Mesenchymal stem cell (in vitro differentiated cells and primary cell): ENCODE measurements around the gene AQP4.
A peak's percentile ranks its signal among the peaks of the same experiment; 100 is the strongest.

ENCODE experiments used
- DNase-seq: peaks from one replicate; pipeline ENCODE4 v3.0.0-alpha.2; 2013
- H2AFZ ChIP-seq: one replicate; pipeline ENCODE4 v1.6.1; 2013; ENCODE audit warnings: low read depth, mild to moderate bottlenecking, control low read depth, inconsistent platforms, low read length, moderate library complexity
- H2AK5ac ChIP-seq: 2 replicates; pipeline ENCODE4 v1.6.1; 2013; ENCODE audit warnings: low read length, moderate library complexity, mild to moderate bottlenecking, inconsistent platforms; ENCODE audit not compliant: severe bottlenecking
- H2BK120ac ChIP-seq: one replicate; pipeline ENCODE4 v1.6.1; 2013; ENCODE audit warnings: low read depth, mild to moderate bottlenecking, inconsistent platforms, low read length, moderate library complexity
- H2BK12ac ChIP-seq, 2 experiments: one replicate each; pipeline ENCODE4 v1.6.1; 2013; ENCODE audit warnings: inconsistent platforms in 2 of 2, low read length in 2 of 2, mild to moderate bottlenecking in 2 of 2, moderate library complexity in 2 of 2, control low read depth in 1 of 2
- H2BK15ac ChIP-seq: one replicate; pipeline ENCODE4 v1.6.1; 2013; ENCODE audit warnings: mild to moderate bottlenecking, low read depth, inconsistent platforms; ENCODE audit not compliant: poor library complexity, severe bottlenecking
- H2BK5ac ChIP-seq: 2 replicates; pipeline ENCODE4 v1.6.1; 2013; ENCODE audit warnings: low read depth, mild to moderate bottlenecking, low read length, control low read depth, inconsistent platforms; ENCODE audit not compliant: poor library complexity, severe bottlenecking
- H3K14ac ChIP-seq, 2 experiments: one replicate each; pipeline ENCODE4 v1.6.1; 2013; ENCODE audit warnings: inconsistent platforms in 2 of 2, low read length in 2 of 2, control low read depth in 1 of 2, mild to moderate bottlenecking in 1 of 2, moderate library complexity in 1 of 2
- H3K18ac ChIP-seq, 2 experiments: one replicate each; pipeline ENCODE4 v1.6.1; 2013; ENCODE audit warnings: inconsistent platforms in 2 of 2, low read length in 2 of 2, control low read depth in 1 of 2, low read depth in 1 of 2, mild to moderate bottlenecking in 1 of 2
- H3K23ac ChIP-seq, 2 experiments: one replicate each; pipeline ENCODE4 v1.6.1; 2013; ENCODE audit warnings: inconsistent platforms in 2 of 2, low read length in 2 of 2, mild to moderate bottlenecking in 2 of 2, moderate library complexity in 2 of 2, control low read depth in 1 of 2
- H3K27ac ChIP-seq: 2 replicates; pipeline ENCODE4 v1.5.1; 2013; ENCODE audit warnings: mild to moderate bottlenecking, moderate library complexity, low read length, control low read depth, inconsistent platforms; ENCODE audit not compliant: poor library complexity, severe bottlenecking
- H3K27me3 ChIP-seq, 2 experiments: 2 replicates each; pipeline versions ENCODE4 v1.6.1 to v1.7.0; 2013; ENCODE audit warnings: low read length in 2 of 2, mild to moderate bottlenecking in 2 of 2, moderate library complexity in 2 of 2, control low read depth in 1 of 2, inconsistent platforms in 1 of 2; ENCODE audit not compliant: control insufficient read depth in 1 of 2, insufficient read depth in 1 of 2
- H3K36me3 ChIP-seq, 2 experiments: 2 replicates each; pipeline versions ENCODE4 v1.6.1 to v1.7.0; 2013; ENCODE audit warnings: low read length in 2 of 2, control low read depth in 1 of 2, inconsistent platforms in 1 of 2, low read depth in 1 of 2, mild to moderate bottlenecking in 1 of 2; ENCODE audit not compliant: insufficient read depth in 2 of 2, control insufficient read depth in 1 of 2
- H3K4ac ChIP-seq, 2 experiments: one replicate each; pipeline ENCODE4 v1.6.1; 2013; ENCODE audit warnings: inconsistent platforms in 2 of 2, low read length in 2 of 2, mild to moderate bottlenecking in 2 of 2, moderate library complexity in 2 of 2, control low read depth in 1 of 2, low read depth in 1 of 2
- H3K4me1 ChIP-seq: 2 replicates; pipeline ENCODE4 v1.6.1; 2013; ENCODE audit warnings: low read depth, low read length, control low read depth; ENCODE audit not compliant: control insufficient read depth, insufficient read depth
- H3K4me2 ChIP-seq: 2 replicates; pipeline ENCODE4 v1.6.1; 2013; ENCODE audit warnings: low read length, mild to moderate bottlenecking, inconsistent platforms; ENCODE audit not compliant: poor library complexity, severe bottlenecking
- H3K4me3 ChIP-seq, 2 experiments: 2 replicates each; pipeline versions ENCODE4 v1.5.1 to v1.7.0; 2013; ENCODE audit warnings: low read length in 2 of 2, mild to moderate bottlenecking in 2 of 2, control low read depth in 1 of 2, low read depth in 1 of 2; ENCODE audit not compliant: insufficient read depth in 1 of 2
- H3K79me1 ChIP-seq: replicated peaks from 2 replicates; pipeline ENCODE4 v1.6.1; 2013; ENCODE audit warnings: mild to moderate bottlenecking, control low read depth, low read length, inconsistent platforms; ENCODE audit not compliant: poor library complexity, severe bottlenecking
- H3K9ac ChIP-seq: 2 replicates; pipeline ENCODE4 v1.7.0; 2013; ENCODE audit warnings: mild to moderate bottlenecking, low read length, moderate library complexity
- H3K9me3 ChIP-seq: 2 replicates; pipeline ENCODE4 v1.7.0; 2013; ENCODE audit warnings: mild to moderate bottlenecking, low read length; ENCODE audit not compliant: control insufficient read depth
- H4K8ac ChIP-seq: one replicate; pipeline ENCODE4 v1.6.1; 2013; ENCODE audit warnings: inconsistent platforms, mild to moderate bottlenecking, low read length, moderate library complexity
- H4K91ac ChIP-seq: one replicate; pipeline ENCODE4 v1.6.1; 2013; ENCODE audit warnings: mild to moderate bottlenecking, low read length, inconsistent platforms
- WGBS: methylation state at CpG from one replicate; pipeline ENCODE4 v1.1.7; 2013; ENCODE audit warnings: mixed read lengths; 5-methylcytosine and 5-hydroxymethylcytosine counted together

The AQP4 gene

DNA sequence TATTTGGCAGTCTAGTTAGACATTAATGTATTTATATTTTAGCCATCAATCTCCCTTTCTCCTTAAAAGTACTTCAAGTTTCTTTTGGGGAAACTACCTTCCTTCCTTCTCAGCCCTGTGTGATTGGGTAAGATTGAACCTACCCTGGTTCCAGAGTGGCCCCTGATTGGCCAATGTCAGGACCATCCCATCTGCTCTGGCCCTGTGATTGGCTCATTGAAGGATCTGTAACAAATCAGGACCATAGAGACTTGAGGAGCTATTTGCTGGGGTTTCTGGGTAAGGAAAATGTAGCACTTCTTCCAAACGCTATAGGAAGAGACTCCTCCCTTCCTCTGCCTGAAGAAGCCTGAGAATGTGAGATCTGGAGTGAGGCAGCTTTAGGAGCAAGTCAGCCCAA is 59.3 kb downstream of the AQP4 start:
- no peak overlapping the region for H4K8ac ChIP-seq
- H3K27me3 ChIP-seq, result no peaks in the 10 kb centered on the region
- H3K79me1 ChIP-seq, result no peaks in the 10 kb centered on the region
- H3K4ac ChIP-seq, result no peak overlapping the region
- H4K91ac ChIP-seq, result no peak overlapping the region
- no peak overlapping the region for H2AFZ ChIP-seq
- 85% methylated on average over 1 of the region's 1 CpG for WGBS
- no peak overlapping the region for H3K4me2 ChIP-seq
- DNase-seq, result no peak
- no peak overlapping the region for H3K23ac ChIP-seq
- H3K18ac ChIP-seq, result no peak overlapping the region
- no peak overlapping the region for H3K9ac ChIP-seq
- no peak overlapping the region for H3K27ac ChIP-seq
- no peak overlapping the region for H3K4me3 ChIP-seq
- no peak overlapping the region for H2AK5ac ChIP-seq
- H2BK12ac ChIP-seq, result no peak overlapping the region
- H3K4me1 ChIP-seq, result peaks cover 3% of the 10 kb centered on the region
- H3K9me3 ChIP-seq, result no peaks in the 10 kb centered on the region
- no peak overlapping the region for H2BK15ac ChIP-seq
- H2BK120ac ChIP-seq, result no peak overlapping the region
- no peak overlapping the region for H3K14ac ChIP-seq
- H3K36me3 ChIP-seq, result no peaks in the 10 kb centered on the region
- no peak overlapping the region for H2BK5ac ChIP-seq

DNA sequence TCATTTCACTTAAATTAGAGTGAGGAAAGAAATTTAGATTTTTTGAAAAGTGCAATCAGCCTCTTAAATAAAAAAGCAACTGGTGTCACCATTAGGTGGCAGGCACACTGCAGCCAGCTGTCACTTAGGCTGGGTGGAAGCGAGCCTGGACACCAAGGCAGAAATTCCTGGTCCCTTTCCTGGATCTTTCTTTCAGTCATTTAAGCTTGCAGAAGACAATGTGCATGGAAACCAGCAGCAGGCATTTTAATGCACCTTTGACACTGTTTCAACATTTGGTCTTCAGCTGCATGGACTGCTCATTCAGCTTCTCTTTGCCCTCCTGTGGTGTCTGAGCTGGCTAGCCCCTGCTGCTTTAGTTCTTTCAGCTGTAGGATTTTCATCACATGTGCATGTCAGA is 61.0 kb downstream of the AQP4 start:
- H3K4me1 ChIP-seq, result peaks cover 3% of the 10 kb centered on the region
- H3K4ac ChIP-seq, result no peak overlapping the region
- WGBS, result 31% methylated on average over 1 of the region's 1 CpG
- H2BK5ac ChIP-seq, result no peak overlapping the region
- H4K91ac ChIP-seq, result no peak overlapping the region
- H3K9me3 ChIP-seq, result peaks cover 3% of the 10 kb centered on the region
- no peak overlapping the region for H2AK5ac ChIP-seq
- H3K18ac ChIP-seq, result no peak overlapping the region
- no peak overlapping the region for H2BK15ac ChIP-seq
- H2BK12ac ChIP-seq, result no peak overlapping the region
- no peak overlapping the region for H4K8ac ChIP-seq
- no peak overlapping the region for H2BK120ac ChIP-seq
- H3K23ac ChIP-seq, result no peak overlapping the region
- H3K4me3 ChIP-seq, result no peak overlapping the region
- no peak overlapping the region for H3K4me2 ChIP-seq
- no peaks in the 10 kb centered on the region for H3K27me3 ChIP-seq
- no peak overlapping the region for H3K9ac ChIP-seq
- no peak overlapping the region for H3K27ac ChIP-seq
- no peaks in the 10 kb centered on the region for H3K79me1 ChIP-seq
- H3K14ac ChIP-seq, result no peak overlapping the region
- H3K36me3 ChIP-seq, result no peaks in the 10 kb centered on the region
- DNase-seq, result no peak
- no peak overlapping the region for H2AFZ ChIP-seq

DNA sequence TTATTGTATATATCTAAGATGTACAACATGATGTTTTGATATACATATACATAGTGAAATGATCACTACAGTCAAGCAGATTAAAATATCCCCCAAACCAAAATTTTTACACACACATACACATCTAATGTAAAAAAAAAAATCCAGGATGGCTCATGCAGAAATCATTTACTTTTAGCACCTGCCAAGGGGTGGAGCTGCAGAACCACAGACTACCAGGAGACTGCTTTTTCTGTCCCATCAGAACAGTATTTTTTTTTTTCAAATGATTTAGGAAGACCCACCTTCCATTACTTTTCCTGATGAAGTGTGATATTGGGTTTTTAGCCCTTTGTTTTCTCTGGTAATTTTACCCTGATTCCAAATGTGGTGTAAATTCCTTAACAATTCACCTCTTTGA is 61.9 kb downstream of the AQP4 start:
- Histone ChIP-seq H3K79me1 (no peaks in the 10 kb centered on the region), H3K27me3 (no peaks in the 10 kb centered on the region), H2BK120ac (no peak overlapping the region), H3K27ac (no peak overlapping the region), H2AFZ (no peak overlapping the region), H2BK12ac (no peak overlapping the region), H2AK5ac (no peak overlapping the region), H2BK15ac (no peak overlapping the region), H2BK5ac (no peak overlapping the region), H3K4ac (no peak overlapping the region), H3K23ac (no peak overlapping the region), H3K9ac (no peak overlapping the region), H3K14ac (no peak overlapping the region), H4K91ac (no peak overlapping the region), H3K4me3 (no peak overlapping the region), H3K36me3 (no peaks in the 10 kb centered on the region), H3K4me2 (no peak overlapping the region), H3K9me3 (peaks cover 3% of the 10 kb centered on the region), H4K8ac (no peak overlapping the region), H3K18ac (no peak overlapping the region), H3K4me1 (peaks cover 3% of the 10 kb centered on the region)
- DNase-seq, result no peak

DNA sequence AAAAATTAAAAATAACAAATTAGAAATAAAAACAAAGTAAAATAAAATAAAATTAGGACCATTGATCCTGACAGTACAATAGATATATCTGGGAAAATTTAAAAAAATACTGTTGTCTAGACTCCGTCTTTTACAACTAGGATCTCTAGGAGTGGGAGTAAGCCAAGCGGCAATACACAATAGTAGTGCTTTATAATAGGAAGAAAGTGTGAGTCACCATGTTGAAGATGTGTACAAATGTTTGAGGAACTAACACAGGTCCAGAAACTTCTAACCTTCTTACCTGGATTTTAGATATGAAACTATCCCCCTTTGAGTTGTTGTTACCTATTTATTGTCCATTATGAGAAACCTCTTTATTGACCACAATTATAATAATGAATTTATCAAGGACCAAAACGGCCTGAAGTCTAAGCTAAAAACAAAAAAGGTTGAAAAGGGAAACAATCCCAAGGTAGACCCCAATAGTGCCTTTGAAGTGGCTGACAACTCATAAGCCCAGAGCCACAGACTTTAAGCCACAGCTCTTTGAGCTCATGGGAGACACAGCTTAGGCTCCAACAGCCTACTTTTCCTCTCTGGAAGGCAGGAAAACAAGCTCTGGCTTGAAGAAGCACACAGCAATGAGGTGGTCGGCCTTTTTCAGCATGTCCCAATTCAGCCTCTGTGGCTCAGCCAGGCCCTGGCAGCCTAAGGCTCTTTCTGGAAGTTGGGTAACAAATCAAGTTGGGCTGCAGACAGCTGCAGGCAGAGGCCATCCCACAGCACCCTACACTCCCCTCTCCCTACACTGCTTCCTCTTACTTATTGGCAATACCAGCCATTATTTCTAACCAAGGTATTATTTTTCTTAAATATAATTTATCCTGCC is 62.9 kb downstream of the AQP4 start:
- Histone ChIP-seq H3K27ac (no peak overlapping the region), H4K91ac (no peak overlapping the region), H3K18ac (no peak overlapping the region), H2BK5ac (no peak overlapping the region), H4K8ac (no peak overlapping the region), H3K14ac (peak overlapping the region in 1 of 2 experiments; percentile 7), H3K4ac (no peak overlapping the region), H3K9ac (no peak overlapping the region), H3K79me1 (no peaks in the 10 kb centered on the region), H3K36me3 (no peaks in the 10 kb centered on the region), H2BK15ac (no peak overlapping the region), H2BK120ac (no peak overlapping the region), H2AK5ac (no peak overlapping the region), H2BK12ac (no peak overlapping the region), H3K23ac (no peak overlapping the region), H3K9me3 (peaks cover 3% of the 10 kb centered on the region), H3K4me1 (peaks cover 3% of the 10 kb centered on the region), H2AFZ (no peak overlapping the region), H3K27me3 (no peaks in the 10 kb centered on the region), H3K4me2 (no peak overlapping the region), H3K4me3 (no peak overlapping the region)
- 79% methylated on average over 4 of the region's 4 CpGs for WGBS
- no peak for DNase-seq
